Neutrophil (primary cell): ENCODE measurements around the gene ZNF407.

Experiments
- H3K27ac ChIP-seq: fragments of 200-600 bp; sonication (generic); 2 replicates; pipeline ENCODE4 v1.5.1; 2016; ENCODE audit warnings: mild to moderate bottlenecking, moderate library complexity
- H3K27me3 ChIP-seq: fragments of 200-600 bp; sonication (generic); 2 replicates; pipeline ENCODE4 v1.6.0; 2016; ENCODE audit warnings: mild to moderate bottlenecking
- H3K36me3 ChIP-seq: fragments of 200-600 bp; sonication (generic); 2 replicates; pipeline ENCODE4 v1.5.1; 2017
- H3K4me1 ChIP-seq, 2 experiments: fragments of 200-600 bp in 1 of 2; sonication (generic) in 1 of 2; 1 replicate in 1 of 2; 2 replicates in 1 of 2; pipeline versions ENCODE4 v1.5.1 to v1.6.1; 2013 to 2016; ENCODE audit warnings: low read depth in 1 of 2, low read length in 1 of 2, mild to moderate bottlenecking in 1 of 2, moderate library complexity in 1 of 2; ENCODE audit not compliant: control insufficient read depth in 1 of 2, insufficient read depth in 1 of 2
- H3K4me3 ChIP-seq, 2 experiments: fragments of 200-600 bp in 1 of 2; sonication (generic) in 1 of 2; 1 replicate in 1 of 2; 2 replicates in 1 of 2; pipeline ENCODE4 v1.5.1; 2013 to 2016; ENCODE audit warnings: low read depth in 1 of 2, low read length in 1 of 2, mild to moderate bottlenecking in 1 of 2, moderate library complexity in 1 of 2
- H3K9me3 ChIP-seq: fragments of 200-600 bp; sonication (generic); 2 replicates; pipeline ENCODE4 v1.5.1; 2016
- TF ChIP-seq, protein P1 (sequence below): fragments of 200-600 bp; sonication (generic); IDR thresholded peaks from 2 replicates; pipeline ENCODE4 v1.5.1; 2016; ENCODE audit warnings: antibody characterized with exemption

The ZNF407 gene

GRCh38 chr18:74995419-74995736 lies 397.7 kb downstream of the ZNF407 start:
- Histone ChIP-seq H3K4me3 (no peak overlapping the region), H3K36me3 (no peaks in the 10 kb centered on the region), H3K9me3 (no peaks in the 10 kb centered on the region), H3K4me1 (no peaks in the 10 kb centered on the region), H3K27ac (no peak overlapping the region), H3K27me3 (no peaks in the 10 kb centered on the region)
- TF ChIP-seq, protein P1, sequence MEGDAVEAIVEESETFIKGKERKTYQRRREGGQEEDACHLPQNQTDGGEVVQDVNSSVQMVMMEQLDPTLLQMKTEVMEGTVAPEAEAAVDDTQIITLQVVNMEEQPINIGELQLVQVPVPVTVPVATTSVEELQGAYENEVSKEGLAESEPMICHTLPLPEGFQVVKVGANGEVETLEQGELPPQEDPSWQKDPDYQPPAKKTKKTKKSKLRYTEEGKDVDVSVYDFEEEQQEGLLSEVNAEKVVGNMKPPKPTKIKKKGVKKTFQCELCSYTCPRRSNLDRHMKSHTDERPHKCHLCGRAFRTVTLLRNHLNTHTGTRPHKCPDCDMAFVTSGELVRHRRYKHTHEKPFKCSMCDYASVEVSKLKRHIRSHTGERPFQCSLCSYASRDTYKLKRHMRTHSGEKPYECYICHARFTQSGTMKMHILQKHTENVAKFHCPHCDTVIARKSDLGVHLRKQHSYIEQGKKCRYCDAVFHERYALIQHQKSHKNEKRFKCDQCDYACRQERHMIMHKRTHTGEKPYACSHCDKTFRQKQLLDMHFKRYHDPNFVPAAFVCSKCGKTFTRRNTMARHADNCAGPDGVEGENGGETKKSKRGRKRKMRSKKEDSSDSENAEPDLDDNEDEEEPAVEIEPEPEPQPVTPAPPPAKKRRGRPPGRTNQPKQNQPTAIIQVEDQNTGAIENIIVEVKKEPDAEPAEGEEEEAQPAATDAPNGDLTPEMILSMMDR: no peak

GRCh38 chr18:74996055-74996454 lies 398.4 kb downstream of the ZNF407 start:
- TF ChIP-seq, protein P1: no peak
- Histone ChIP-seq H3K36me3 (no peaks in the 10 kb centered on the region), H3K4me1 (no peaks in the 10 kb centered on the region), H3K9me3 (no peaks in the 10 kb centered on the region), H3K27ac (no peak overlapping the region), H3K27me3 (no peaks in the 10 kb centered on the region), H3K4me3 (no peak overlapping the region)

GRCh38 chr18:74996996-74997395 lies 399.3 kb downstream of the ZNF407 start:
- no peaks in the 10 kb centered on the region for H3K27me3 ChIP-seq
- no peak overlapping the region for H3K4me3 ChIP-seq
- no peaks in the 10 kb centered on the region for H3K9me3 ChIP-seq
- H3K36me3 ChIP-seq: no peaks in the 10 kb centered on the region
- no peaks in the 10 kb centered on the region for H3K4me1 ChIP-seq
- TF ChIP-seq, protein P1: no peak
- no peak overlapping the region for H3K27ac ChIP-seq

DNA sequence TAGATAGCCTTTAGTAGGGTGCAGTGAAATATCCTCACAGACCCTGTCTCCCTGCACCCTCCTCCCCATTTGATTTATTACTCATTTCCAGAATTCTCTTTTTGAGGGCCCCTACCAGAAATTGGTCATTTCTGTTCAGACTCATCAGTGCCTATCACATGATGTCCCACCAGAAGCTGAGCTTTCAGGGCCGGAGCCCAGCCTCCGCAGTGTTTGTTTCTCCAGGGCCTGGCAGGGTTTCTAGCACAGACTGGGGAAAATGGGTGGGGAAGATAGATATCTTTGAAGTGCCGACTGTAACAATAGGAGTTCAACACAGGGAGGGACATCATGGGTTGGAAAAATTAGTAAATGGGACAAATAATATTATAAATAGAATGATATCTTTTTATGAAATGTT lies 403.2 kb downstream of the ZNF407 start:
- Histone ChIP-seq H3K27me3 (no peaks in the 10 kb centered on the region), H3K36me3 (no peaks in the 10 kb centered on the region), H3K9me3 (no peaks in the 10 kb centered on the region), H3K4me3 (no peak overlapping the region), H3K27ac (no peak overlapping the region), H3K4me1 (peaks cover 0 to 2% of the 10 kb centered on the region in 2 experiments)
- TF ChIP-seq, protein P1: no peak

DNA sequence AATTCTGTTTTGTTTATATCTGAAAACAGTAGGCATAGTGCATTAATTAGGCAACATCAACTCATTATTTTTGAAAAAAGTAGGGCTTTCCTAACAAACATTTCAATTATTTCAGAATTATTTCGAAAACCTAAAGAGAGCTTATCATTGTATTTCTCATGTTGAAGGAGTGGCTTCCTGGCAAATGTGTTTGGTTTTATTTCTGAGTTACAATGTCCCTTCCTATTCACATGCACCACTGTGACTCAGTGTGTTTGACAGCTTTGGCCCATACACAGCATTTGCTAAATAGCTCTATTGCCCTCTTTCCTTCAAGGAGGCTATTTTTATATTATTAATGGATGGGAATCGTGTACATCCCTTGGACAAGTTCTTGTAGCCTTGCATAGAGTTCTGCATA lies 405.4 kb downstream of the ZNF407 start:
- no peak overlapping the region for H3K4me3 ChIP-seq
- no peaks in the 10 kb centered on the region for H3K27me3 ChIP-seq
- H3K4me1 ChIP-seq: peaks cover 0 to 2% of the 10 kb centered on the region in 2 experiments
- TF ChIP-seq, protein P1: no peak
- H3K36me3 ChIP-seq: no peaks in the 10 kb centered on the region
- no peak overlapping the region for H3K27ac ChIP-seq
- no peaks in the 10 kb centered on the region for H3K9me3 ChIP-seq
